HCT116 (cell line): ENCODE data around the gene TESK1. TPM values are rescaled to one million over a fixed set of nuclear protein-coding genes. Genes with fewer than 3 reads are reported as not detected.

Experiments
- ATAC-seq: fragments of 200-7000 bp; cut with Tn5 transposase; 2 replicates; pipeline ENCODE4 v1.9.1; 2020; ENCODE audit warnings: mild to moderate bottlenecking, moderate library complexity
- BruUV-seq: library from RNA; stranded (reverse); fragments of 400-500 nt; replicated peaks from 2 replicates; lab custom pipeline; 2021; lab: Mats Ljungman, UMichigan
- CTCF ChIA-PET: fragments of 300-600 bp; sonication (Branson Sonifier 250); formaldehyde crosslinking; loops from one replicate; lab custom pipeline; 2021; ENCODE audit warnings: antibody characterized with exemption; lab: Charles Lee
- POLR2A ChIA-PET: fragments of 300-600, 350-600 bp; sonication (Branson Sonifier 250); formaldehyde crosslinking; loops from one replicate; lab custom pipeline; 2021; ENCODE audit warnings: antibody characterized with exemption; lab: Charles Lee
- RAD21 ChIA-PET, 2 experiments: fragments of 300-600 bp; sonication (Branson Sonifier 250); formaldehyde crosslinking; loops; one replicate each; lab custom pipeline; 2023; ENCODE audit warnings: low total read pairs in 2 of 2; ENCODE audit not compliant: uncharacterized antibody in 2 of 2, unreplicated experiment in 2 of 2, low non-redundant PET in 1 of 2; lab: Charles Lee
- DNase-seq: peaks from one replicate; pipeline ENCODE4 v3.0.0-alpha.2; 2010; ENCODE audit warnings: low read depth, low spot score
- H2AFZ ChIP-seq: fragments of 200-600 bp; shearing (Covaris generic), sonication (generic); 2 replicates; pipeline ENCODE4 v1.6.1; 2017; ENCODE audit warnings: low read depth, mixed run types, mixed read lengths, antibody characterized with exemption, low read length; ENCODE audit not compliant: poor library complexity, severe bottlenecking
- H3K27ac ChIP-seq: 2 replicates; pipeline ENCODE4 v1.5.1; 2012; ENCODE audit warnings: low read depth, low read length
- H3K27me3 ChIP-seq: fragments of 200-600 bp; sonication (generic); 2 replicates; pipeline ENCODE4 v1.6.1; 2016; ENCODE audit warnings: mixed run types, low read length, mixed read lengths; ENCODE audit not compliant: insufficient read depth
- H3K36me3 ChIP-seq, 2 experiments: fragments of 200-500 bp in 1 of 2; fragments of 200-600 bp in 1 of 2; sonication (Bioruptor generic) in 1 of 2; sonication (generic) in 1 of 2; 2 replicates each; pipeline versions ENCODE4 v1.5.1 to v1.6.1; 2014 to 2016; ENCODE audit warnings: low read length in 2 of 2, inconsistent platforms in 1 of 2, mixed read lengths in 1 of 2, mixed run types in 1 of 2; ENCODE audit not compliant: insufficient read depth in 2 of 2, control insufficient read depth in 1 of 2
- H3K4me1 ChIP-seq, 2 experiments: fragments of 200-600 bp in 1 of 2; sonication (generic) in 1 of 2; 2 replicates each; pipeline versions ENCODE4 v1.5.1 to v1.6.1; 2012 to 2017; ENCODE audit warnings: low read length in 2 of 2, inconsistent platforms in 1 of 2, mild to moderate bottlenecking in 1 of 2, mixed read lengths in 1 of 2, mixed run types in 1 of 2, moderate library complexity in 1 of 2; ENCODE audit not compliant: insufficient read depth in 2 of 2, control insufficient read depth in 1 of 2
- H3K4me2 ChIP-seq: fragments of 200-600 bp; sonication (generic); 2 replicates; pipeline ENCODE4 v1.6.1; 2017; ENCODE audit warnings: mixed run types, low read length, mixed read lengths
- H3K4me3 ChIP-seq, 2 experiments: fragments of 200-600 bp in 1 of 2; sonication (generic) in 1 of 2; replicated peaks in 1 of 2; 2 replicates each; pipeline ENCODE4 v1.5.1; 2011 to 2016; ENCODE audit warnings: low read length in 2 of 2, control low read depth in 1 of 2, low read depth in 1 of 2, mild to moderate bottlenecking in 1 of 2, mixed read lengths in 1 of 2, mixed run types in 1 of 2
- H3K79me2 ChIP-seq: fragments of 200-600 bp; sonication (generic); 2 replicates; pipeline ENCODE4 v1.6.1; 2017; ENCODE audit warnings: mild to moderate bottlenecking, mixed run types, low read length, moderate library complexity, mixed read lengths; ENCODE audit not compliant: insufficient read depth
- H3K9ac ChIP-seq: fragments of 200-600 bp; sonication (generic); 2 replicates; pipeline ENCODE4 v1.6.1; 2016; ENCODE audit warnings: low read length, mixed read lengths
- H3K9me2 ChIP-seq: fragments of 200-600 bp; sonication (generic), shearing (Covaris generic); 2 replicates; pipeline ENCODE4 v1.6.1; 2017; ENCODE audit warnings: mixed run types, mild to moderate bottlenecking, moderate library complexity; ENCODE audit not compliant: insufficient read depth
- H3K9me3 ChIP-seq, 2 experiments: fragments of 200-500 bp in 1 of 2; fragments of 200-600 bp in 1 of 2; sonication (Bioruptor generic) in 1 of 2; sonication (generic) in 1 of 2; 2 replicates each; pipeline ENCODE4 v1.6.1; 2014 to 2017; ENCODE audit warnings: low read length in 2 of 2, mixed read lengths in 2 of 2, inconsistent platforms in 1 of 2, low read depth in 1 of 2, mild to moderate bottlenecking in 1 of 2, mixed run types in 1 of 2, moderate library complexity in 1 of 2; ENCODE audit not compliant: control insufficient read depth in 1 of 2, insufficient read depth in 1 of 2
- H4K20me1 ChIP-seq: fragments of 200-600 bp; sonication (generic), shearing (Covaris generic); 2 replicates; pipeline ENCODE4 v1.6.1; 2017; ENCODE audit warnings: mixed run types, mild to moderate bottlenecking, moderate library complexity; ENCODE audit not compliant: insufficient read depth
- CBX3 ChIP-seq: IDR thresholded peaks from 2 replicates; pipeline ENCODE4 v1.6.1; 2012; ENCODE audit warnings: low read depth
- CEBPB ChIP-seq: IDR thresholded peaks from 2 replicates; pipeline ENCODE4 v1.6.1; 2012; ENCODE audit warnings: low read depth
- ELF1 ChIP-seq: IDR thresholded peaks from 2 replicates; pipeline ENCODE4 v1.6.1; 2012; ENCODE audit warnings: low read depth, borderline replicate concordance
- EZH2 ChIP-seq: fragments of 200-600 bp; sonication (generic); IDR thresholded peaks from 2 replicates; pipeline ENCODE4 v1.6.1; 2017; ENCODE audit warnings: antibody characterized with exemption, mixed run types
- EZH2phosphoT487 ChIP-seq: fragments of 200-600 bp; IDR thresholded peaks from 2 replicates; pipeline ENCODE4 v1.6.1; 2018; ENCODE audit warnings: antibody characterized with exemption, borderline replicate concordance
- MAX ChIP-seq: IDR thresholded peaks from 2 replicates; pipeline ENCODE4 v1.6.1; 2012
- POLR2A ChIP-seq: IDR thresholded peaks from 2 replicates; pipeline ENCODE4 v1.7.0; 2011; ENCODE audit warnings: borderline replicate concordance; ENCODE audit not compliant: insufficient read depth, insufficient read length; ENCODE audit errors: extremely low read depth
- POLR2AphosphoS5 ChIP-seq: IDR thresholded peaks from 2 replicates; pipeline ENCODE4 v1.6.1; 2011; ENCODE audit warnings: mild to moderate bottlenecking, low read depth, low read length, moderate library complexity
- RAD21 ChIP-seq: IDR thresholded peaks from 2 replicates; pipeline ENCODE4 v1.6.1; 2012; ENCODE audit warnings: low read depth, mild to moderate bottlenecking
- SP1 ChIP-seq: IDR thresholded peaks from 2 replicates; pipeline ENCODE4 v1.6.1; 2012; ENCODE audit warnings: low read depth
- SRF ChIP-seq: IDR thresholded peaks from 2 replicates; pipeline ENCODE4 v1.6.1; 2012; ENCODE audit warnings: low read depth
- TCF7L2 ChIP-seq: IDR thresholded peaks from 2 replicates; pipeline ENCODE4 v1.7.0; 2011; ENCODE audit warnings: borderline replicate concordance, inconsistent platforms; ENCODE audit not compliant: insufficient read depth, insufficient read length; ENCODE audit errors: extremely low read depth
- YY1 ChIP-seq: IDR thresholded peaks from 2 replicates; pipeline ENCODE4 v1.6.1; 2011; ENCODE audit warnings: low read length, low read depth, moderate library complexity, mild to moderate bottlenecking; ENCODE audit not compliant: insufficient replicate concordance; ENCODE audit errors: extremely low read depth
- ZBTB33 ChIP-seq: IDR thresholded peaks from 2 replicates; pipeline ENCODE4 v1.6.1; 2011; ENCODE audit warnings: mild to moderate bottlenecking, low read length, moderate library complexity; ENCODE audit not compliant: insufficient replicate concordance; ENCODE audit errors: extremely low read depth
- intact Hi-C: fragments of 100-400 bp; cut with micrococcal nuclease; formaldehyde crosslinking; loops from 2 replicates; pipeline ENCODE4 v1.10.0; 2022
- total RNA-seq: library from RNA; stranded (reverse); gene quantifications from one replicate; pipeline ENCODE4 v1.2.1, GENCODE V29; 2021; ENCODE audit not compliant: unreplicated experiment

The TESK1 gene
- total RNA-seq, 1 experiment from 2014 or later: 26.6 TPM

- H3K79me2 ChIP-seq: no peaks in the 10 kb centered on the region
- intact Hi-C loops: no loop called here
- POLR2A ChIA-PET: no interaction called here
- H3K9ac ChIP-seq: no peak overlapping the region
- ATAC-seq (no peak), DNase-seq (no peak)
- no peak overlapping the region for H3K4me2 ChIP-seq
- H3K27me3 ChIP-seq: no peaks in the 10 kb centered on the region
- no TSS peak for BruUV-seq
- H3K4me1 ChIP-seq: no peaks in the 10 kb centered on the region
- CTCF ChIA-PET: no interaction called here
- H3K9me2 ChIP-seq: no peaks in the 10 kb centered on the region
- H3K4me3 ChIP-seq: no peak overlapping the region
- no peak overlapping the region for H3K27ac ChIP-seq
- TF ChIP-seq MAX (no peak), ELF1 (no peak), SRF (no peak), YY1 (no peak), RAD21 (no peak), TCF7L2 (no peak), POLR2A (no peak), SP1 (no peak), CEBPB (no peak), CBX3 (no peak)
- RAD21 ChIA-PET: no interaction called here
- H2AFZ ChIP-seq: no peak overlapping the region
- no peaks in the 10 kb centered on the region for H4K20me1 ChIP-seq
- H3K36me3 ChIP-seq: no peaks in the 10 kb centered on the region
- no peaks in the 10 kb centered on the region for H3K9me3 ChIP-seq
These were observed 12.5 kb downstream of the TESK1 start for GRCh38 chr9:35617548-35617947.

GRCh38 chr9:35618325-35618727, 13.3 kb downstream of the TESK1 start, which contains the start of gene CD72:
CD72 (minus strand) TSS chr9:35618413; CDS start chr9:35618303, 110 bp downstream.
- Histone ChIP-seq H4K20me1 (no peaks in the 10 kb centered on the region), H3K4me1 (no peaks in the 10 kb centered on the region), H3K9me3 (no peaks in the 10 kb centered on the region), H3K9me2 (no peaks in the 10 kb centered on the region), H3K9ac (no peak within 1 kb of the TSS), H3K4me3 (no peak within 1 kb of the TSS), H3K36me3 (no peaks in the 10 kb centered on the region), H2AFZ (no peak within 1 kb of the TSS), H3K27me3 (no peaks in the 10 kb centered on the region), H3K79me2 (no peaks in the 10 kb centered on the region), H3K27ac (no peak within 1 kb of the TSS), H3K4me2 (no peak within 1 kb of the TSS)
- ChIA-PET RAD21 (no interaction called here), POLR2A (no interaction called here), CTCF (no interaction called here)
- intact Hi-C loops: no loop called here
- no peak for ATAC-seq
- no peak for TF ChIP-seq RAD21
- no peak for TF ChIP-seq POLR2AphosphoS5
- no peak for TF ChIP-seq EZH2phosphoT487
- TF ChIP-seq ZBTB33: no peak
- no peak for TF ChIP-seq EZH2
- DNase-seq: no peak
- no TSS peak for BruUV-seq
